HepG2 (cell line): ENCODE data around the gene CFAP99. TPM values are rescaled to one million over a fixed set of nuclear protein-coding genes. Genes with fewer than 3 reads are reported as not detected.

Source experiments
- AHR ChIP-seq: IDR thresholded peaks from 2 replicates; pipeline ENCODE4 v1.6.1; 2018; ENCODE audit warnings: missing genetic modification reagents, missing compliant biosample characterization
- IRF2 ChIP-seq: IDR thresholded peaks from 2 replicates; pipeline ENCODE4 v1.6.1; 2018; ENCODE audit warnings: missing genetic modification reagents, missing compliant biosample characterization
- KDM6A ChIP-seq: IDR thresholded peaks from 2 replicates; pipeline ENCODE4 v1.6.1; 2016; ENCODE audit warnings: low read depth
- MBNL3 ChIP-seq: fragments of 250-450 bp; sonication (Bioruptor Pico); conservative IDR thresholded peaks from 2 replicates; pipeline ENCODE4 v1.8.0; 2022; ENCODE audit warnings: mild to moderate bottlenecking, inconsistent platforms
- RAD21 ChIP-seq: fragments of 450-650 bp; formaldehyde crosslinking; IDR thresholded peaks from 2 replicates; pipeline ENCODE4 v1.5.0; 2020; ENCODE audit warnings: mild to moderate bottlenecking
- RARG ChIP-seq: sonication (generic); formaldehyde crosslinking; IDR thresholded peaks from 2 replicates; pipeline ENCODE4 v1.4.0; 2020; ENCODE audit warnings: low read depth, mild to moderate bottlenecking, missing genetic modification reagents
- SAFB2 ChIP-seq: sonication (generic); formaldehyde crosslinking; IDR thresholded peaks from 2 replicates; pipeline ENCODE4 v1.5.1; 2020; ENCODE audit warnings: missing genetic modification reagents, low read depth, mild to moderate bottlenecking, borderline replicate concordance
- SAP130 ChIP-seq: IDR thresholded peaks from 2 replicates; pipeline ENCODE4 v1.6.1; 2016; ENCODE audit warnings: low read depth
- SNAI1 ChIP-seq: sonication (generic); formaldehyde crosslinking; IDR thresholded peaks from 2 replicates; pipeline ENCODE4 v1.5.0; 2020; ENCODE audit warnings: mild to moderate bottlenecking, missing genetic modification reagents, borderline replicate concordance
- SNAPC2 ChIP-seq: sonication (generic); formaldehyde crosslinking; IDR thresholded peaks from 2 replicates; pipeline ENCODE4 v1.8.1; 2022; ENCODE audit warnings: mild to moderate bottlenecking, missing genetic modification reagents
- U2AF2 ChIP-seq: fragments of 200-400 bp; formaldehyde crosslinking; IDR thresholded peaks from 2 replicates; pipeline ENCODE4 v1.6.1; 2017; ENCODE audit warnings: low read depth, mild to moderate bottlenecking, low read length
- XRCC5 ChIP-seq: fragments of 200-400 bp; formaldehyde crosslinking; optimal IDR thresholded peaks from 2 replicates; pipeline ENCODE3; 2017; ENCODE audit warnings: mild to moderate bottlenecking, low read length
- ZFP41 ChIP-seq: sonication (generic); formaldehyde crosslinking; IDR thresholded peaks from 2 replicates; pipeline ENCODE4 v1.4.0; 2020; ENCODE audit warnings: mild to moderate bottlenecking, missing genetic modification reagents, borderline replicate concordance
- ZNF329 ChIP-seq: sonication (generic); formaldehyde crosslinking; IDR thresholded peaks from 2 replicates; pipeline ENCODE4 v1.9.0; 2021; ENCODE audit warnings: low read depth, mild to moderate bottlenecking, missing genetic modification reagents
- ZNF446 ChIP-seq: sonication (generic); formaldehyde crosslinking; IDR thresholded peaks from 2 replicates; pipeline ENCODE4 v1.5.0; 2020; ENCODE audit warnings: mild to moderate bottlenecking, missing genetic modification reagents
- ZNF713 ChIP-seq: sonication (generic); formaldehyde crosslinking; IDR thresholded peaks from 2 replicates; pipeline ENCODE4 v1.4.0; 2020; ENCODE audit warnings: mild to moderate bottlenecking, missing genetic modification reagents
- ZNF878 ChIP-seq: sonication (generic); formaldehyde crosslinking; IDR thresholded peaks from 2 replicates; pipeline ENCODE4 v1.8.1; 2023; ENCODE audit warnings: mild to moderate bottlenecking, missing genetic modification reagents, moderate library complexity
- polyA plus RNA-seq, 8 experiments: library from polyadenylated mRNA; depleted of rRNA in 3 of 8; stranded (reverse) in 7 of 8; unstranded in 1 of 8; fragments of >200 nt; fragmentation: Illumina TruSeq in 4 of 8; extraction: Trizol in 4 of 8; gene quantifications; 2 replicates each; pipeline versions ENCODE4 v1.2.1 to v1.2.3, GENCODE V29; 2011 to 2016; ENCODE audit warnings: low read depth in 4 of 8, missing spikeins in 1 of 8, mixed read lengths in 1 of 8; ENCODE audit not compliant: insufficient read depth in 1 of 8
- total RNA-seq, 5 experiments: library from RNA; depleted of rRNA; stranded (reverse); fragments of >200 nt; fragmentation: Illumina TruSeq; extraction: Trizol; gene quantifications; 2 replicates each; pipeline ENCODE4 v1.2.3, GENCODE V29; 2016; ENCODE audit warnings: low read depth in 1 of 5
- TF ChIP-seq, protein P1 (sequence below): sonication (generic); formaldehyde crosslinking; IDR thresholded peaks from 2 replicates; pipeline ENCODE4 v1.8.1; 2023; ENCODE audit warnings: mild to moderate bottlenecking, missing genetic modification reagents
- TF ChIP-seq, protein P2 (sequence below): sonication (generic); formaldehyde crosslinking; IDR thresholded peaks from 2 replicates; pipeline ENCODE4 v1.4.0; 2020; ENCODE audit warnings: missing genetic modification reagents
- TF ChIP-seq, protein P3 (sequence below): sonication (generic); formaldehyde crosslinking; IDR thresholded peaks from 2 replicates; pipeline ENCODE4 v1.4.0; 2020; ENCODE audit warnings: mild to moderate bottlenecking, missing genetic modification reagents
- TF ChIP-seq, protein P4 (sequence below): sonication (generic); formaldehyde crosslinking; IDR thresholded peaks from 2 replicates; pipeline ENCODE4 v1.5.0; 2020; ENCODE audit warnings: mild to moderate bottlenecking, missing genetic modification reagents

CFAP99 gene
- total and polyA plus RNA-seq, 2 of the 13 experiments (the other 11 are each of a cell fraction or from before 2014, with no cell fraction given) = not detected

DNA sequence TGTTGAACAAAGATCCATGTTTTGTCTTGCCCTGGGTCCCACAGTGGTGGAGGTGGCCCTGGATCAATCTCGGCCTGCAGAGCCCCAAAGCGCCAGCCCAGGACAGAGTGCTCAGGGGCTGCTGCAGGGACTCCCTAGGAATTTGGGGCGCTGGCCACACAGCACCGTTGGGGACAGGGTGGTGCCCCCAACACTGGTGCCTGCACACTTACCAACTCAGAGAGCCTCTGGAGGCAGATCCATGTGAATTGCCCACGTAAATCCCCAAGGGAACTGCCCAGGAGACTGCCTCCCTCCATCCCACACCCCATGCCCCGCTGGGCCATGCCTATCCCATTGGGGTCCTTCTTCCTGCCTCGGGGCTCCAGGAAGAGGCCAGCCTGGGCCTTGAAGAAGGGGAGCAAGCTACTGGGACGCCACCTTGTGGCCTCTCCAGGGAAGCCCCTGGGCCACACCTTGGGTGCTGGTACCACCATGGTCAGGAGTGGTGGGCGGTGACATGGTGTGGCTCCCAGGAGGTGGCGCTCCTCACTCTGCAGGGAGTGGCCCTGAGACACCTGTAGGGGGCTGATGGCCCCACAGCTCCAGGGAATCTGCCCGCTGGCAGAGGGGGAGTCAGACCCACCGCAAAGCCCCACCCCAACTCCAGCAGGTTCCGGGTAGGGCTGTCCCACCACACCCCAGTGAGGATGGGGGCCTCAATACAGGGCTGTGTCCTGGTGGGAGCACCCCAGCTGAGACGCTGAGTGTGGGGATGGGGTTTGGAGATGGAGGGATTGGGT is 22.8 kb downstream of the CFAP99 start (continued):
- TF ChIP-seq, protein P1, sequence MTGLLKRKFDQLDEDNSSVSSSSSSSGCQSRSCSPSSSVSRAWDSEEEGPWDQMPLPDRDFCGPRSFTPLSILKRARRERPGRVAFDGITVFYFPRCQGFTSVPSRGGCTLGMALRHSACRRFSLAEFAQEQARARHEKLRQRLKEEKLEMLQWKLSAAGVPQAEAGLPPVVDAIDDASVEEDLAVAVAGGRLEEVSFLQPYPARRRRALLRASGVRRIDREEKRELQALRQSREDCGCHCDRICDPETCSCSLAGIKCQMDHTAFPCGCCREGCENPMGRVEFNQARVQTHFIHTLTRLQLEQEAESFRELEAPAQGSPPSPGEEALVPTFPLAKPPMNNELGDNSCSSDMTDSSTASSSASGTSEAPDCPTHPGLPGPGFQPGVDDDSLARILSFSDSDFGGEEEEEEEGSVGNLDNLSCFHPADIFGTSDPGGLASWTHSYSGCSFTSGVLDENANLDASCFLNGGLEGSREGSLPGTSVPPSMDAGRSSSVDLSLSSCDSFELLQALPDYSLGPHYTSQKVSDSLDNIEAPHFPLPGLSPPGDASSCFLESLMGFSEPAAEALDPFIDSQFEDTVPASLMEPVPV (CRISPR knock-in tag) = no peak
- TF ChIP-seq RARG (CRISPR knock-in tag) (no peak), AHR (CRISPR knock-in tag) (no peak), KDM6A (no peak), U2AF2 (no peak), ZNF446 (CRISPR knock-in tag) (no peak), ZNF329 (CRISPR knock-in tag) (0 out of 2 replicates have a peak, but pooled peaks have one; percentile 41), ZNF713 (CRISPR knock-in tag) (no peak), RAD21 (CRISPR knock-in tag) (peak; percentile 94), ZNF878 (CRISPR knock-in tag) (no peak), IRF2 (peak; percentile 40; the same call in 1 of the 2 replicates), MBNL3 (CRISPR knock-in tag) (no peak), SAFB2 (CRISPR knock-in tag) (no peak), SNAI1 (CRISPR knock-in tag) (no peak), XRCC5 (peak; percentile 95), SAP130 (CRISPR knock-in tag) (peak; percentile 62), ZFP41 (CRISPR knock-in tag) (0 out of 2 replicates have a peak, but pooled peaks have one; percentile 46), SNAPC2 (CRISPR knock-in tag) (no peak)
- TF ChIP-seq, protein P2, sequence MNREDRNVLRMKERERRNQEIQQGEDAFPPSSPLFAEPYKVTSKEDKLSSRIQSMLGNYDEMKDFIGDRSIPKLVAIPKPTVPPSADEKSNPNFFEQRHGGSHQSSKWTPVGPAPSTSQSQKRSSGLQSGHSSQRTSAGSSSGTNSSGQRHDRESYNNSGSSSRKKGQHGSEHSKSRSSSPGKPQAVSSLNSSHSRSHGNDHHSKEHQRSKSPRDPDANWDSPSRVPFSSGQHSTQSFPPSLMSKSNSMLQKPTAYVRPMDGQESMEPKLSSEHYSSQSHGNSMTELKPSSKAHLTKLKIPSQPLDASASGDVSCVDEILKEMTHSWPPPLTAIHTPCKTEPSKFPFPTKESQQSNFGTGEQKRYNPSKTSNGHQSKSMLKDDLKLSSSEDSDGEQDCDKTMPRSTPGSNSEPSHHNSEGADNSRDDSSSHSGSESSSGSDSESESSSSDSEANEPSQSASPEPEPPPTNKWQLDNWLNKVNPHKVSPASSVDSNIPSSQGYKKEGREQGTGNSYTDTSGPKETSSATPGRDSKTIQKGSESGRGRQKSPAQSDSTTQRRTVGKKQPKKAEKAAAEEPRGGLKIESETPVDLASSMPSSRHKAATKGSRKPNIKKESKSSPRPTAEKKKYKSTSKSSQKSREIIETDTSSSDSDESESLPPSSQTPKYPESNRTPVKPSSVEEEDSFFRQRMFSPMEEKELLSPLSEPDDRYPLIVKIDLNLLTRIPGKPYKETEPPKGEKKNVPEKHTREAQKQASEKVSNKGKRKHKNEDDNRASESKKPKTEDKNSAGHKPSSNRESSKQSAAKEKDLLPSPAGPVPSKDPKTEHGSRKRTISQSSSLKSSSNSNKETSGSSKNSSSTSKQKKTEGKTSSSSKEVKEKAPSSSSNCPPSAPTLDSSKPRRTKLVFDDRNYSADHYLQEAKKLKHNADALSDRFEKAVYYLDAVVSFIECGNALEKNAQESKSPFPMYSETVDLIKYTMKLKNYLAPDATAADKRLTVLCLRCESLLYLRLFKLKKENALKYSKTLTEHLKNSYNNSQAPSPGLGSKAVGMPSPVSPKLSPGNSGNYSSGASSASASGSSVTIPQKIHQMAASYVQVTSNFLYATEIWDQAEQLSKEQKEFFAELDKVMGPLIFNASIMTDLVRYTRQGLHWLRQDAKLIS (CRISPR knock-in tag) = no peak
- TF ChIP-seq, protein P3, sequence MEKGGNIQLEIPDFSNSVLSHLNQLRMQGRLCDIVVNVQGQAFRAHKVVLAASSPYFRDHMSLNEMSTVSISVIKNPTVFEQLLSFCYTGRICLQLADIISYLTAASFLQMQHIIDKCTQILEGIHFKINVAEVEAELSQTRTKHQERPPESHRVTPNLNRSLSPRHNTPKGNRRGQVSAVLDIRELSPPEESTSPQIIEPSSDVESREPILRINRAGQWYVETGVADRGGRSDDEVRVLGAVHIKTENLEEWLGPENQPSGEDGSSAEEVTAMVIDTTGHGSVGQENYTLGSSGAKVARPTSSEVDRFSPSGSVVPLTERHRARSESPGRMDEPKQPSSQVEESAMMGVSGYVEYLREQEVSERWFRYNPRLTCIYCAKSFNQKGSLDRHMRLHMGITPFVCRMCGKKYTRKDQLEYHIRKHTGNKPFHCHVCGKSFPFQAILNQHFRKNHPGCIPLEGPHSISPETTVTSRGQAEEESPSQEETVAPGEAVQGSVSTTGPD (CRISPR knock-in tag) = 0 out of 2 replicates have a peak, but pooled peaks have one; percentile 60
- TF ChIP-seq, protein P4, sequence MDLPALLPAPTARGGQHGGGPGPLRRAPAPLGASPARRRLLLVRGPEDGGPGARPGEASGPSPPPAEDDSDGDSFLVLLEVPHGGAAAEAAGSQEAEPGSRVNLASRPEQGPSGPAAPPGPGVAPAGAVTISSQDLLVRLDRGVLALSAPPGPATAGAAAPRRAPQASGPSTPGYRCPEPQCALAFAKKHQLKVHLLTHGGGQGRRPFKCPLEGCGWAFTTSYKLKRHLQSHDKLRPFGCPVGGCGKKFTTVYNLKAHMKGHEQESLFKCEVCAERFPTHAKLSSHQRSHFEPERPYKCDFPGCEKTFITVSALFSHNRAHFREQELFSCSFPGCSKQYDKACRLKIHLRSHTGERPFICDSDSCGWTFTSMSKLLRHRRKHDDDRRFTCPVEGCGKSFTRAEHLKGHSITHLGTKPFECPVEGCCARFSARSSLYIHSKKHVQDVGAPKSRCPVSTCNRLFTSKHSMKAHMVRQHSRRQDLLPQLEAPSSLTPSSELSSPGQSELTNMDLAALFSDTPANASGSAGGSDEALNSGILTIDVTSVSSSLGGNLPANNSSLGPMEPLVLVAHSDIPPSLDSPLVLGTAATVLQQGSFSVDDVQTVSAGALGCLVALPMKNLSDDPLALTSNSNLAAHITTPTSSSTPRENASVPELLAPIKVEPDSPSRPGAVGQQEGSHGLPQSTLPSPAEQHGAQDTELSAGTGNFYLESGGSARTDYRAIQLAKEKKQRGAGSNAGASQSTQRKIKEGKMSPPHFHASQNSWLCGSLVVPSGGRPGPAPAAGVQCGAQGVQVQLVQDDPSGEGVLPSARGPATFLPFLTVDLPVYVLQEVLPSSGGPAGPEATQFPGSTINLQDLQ (CRISPR knock-in tag) = no peak
